ENCODE results near the gene B3GNT8. TPM values are rescaled to one million over a fixed set of nuclear protein-coding genes. Genes with fewer than 3 reads are reported as not detected.

The B3GNT8 gene
- total RNA-seq, 1 donor from 2014 or later, result 3.0 TPM

- no peak overlapping the region for H3K27ac ChIP-seq (ENCODE audit: low read depth, low read length)
- no peaks in the 10 kb centered on the region for H3K79me2 ChIP-seq (ENCODE audit: insufficient read depth, low read length)
- Mint-ChIP-seq H3K4me1 (ENCODE audit: low read depth, unreplicated experiment) (peaks cover 13% of the 10 kb centered on the region), H3K36me3 (ENCODE audit: low read depth, unreplicated experiment) (peaks cover 24% of the 10 kb centered on the region), H3K9me3 (ENCODE audit: unreplicated experiment) (no peaks in the 10 kb centered on the region), H3K4me3 (ENCODE audit: unreplicated experiment) (no peak overlapping the region), H3K27ac (ENCODE audit: unreplicated experiment) (no peak overlapping the region), H3K27me3 (ENCODE audit: low read depth, unreplicated experiment) (no peaks in the 10 kb centered on the region)
- H3K4me2 ChIP-seq (ENCODE audit: low read length), result no peak overlapping the region
- H4K20me1 ChIP-seq (ENCODE audit: insufficient read depth, low read length), result no peaks in the 10 kb centered on the region
- no peak overlapping the region for H2AFZ ChIP-seq (ENCODE audit: low read depth, low read length)
- FAIRE-seq (no peak), DNase-seq (ENCODE audit: low read depth) (no peak)
- H3K9ac ChIP-seq (ENCODE audit: low read length), result no peak overlapping the region
- peaks cover 6% of the 10 kb centered on the region for H3K36me3 ChIP-seq (ENCODE audit: insufficient read depth, low read length)
- no peaks in the 10 kb centered on the region for H3K4me1 ChIP-seq (ENCODE audit: insufficient read depth, low read length)
- H3K27me3 ChIP-seq (ENCODE audit: insufficient read depth, low read length), result no peaks in the 10 kb centered on the region
- no peaks in the 10 kb centered on the region for H3K9me3 ChIP-seq (ENCODE audit: insufficient read depth, low read depth, low read length)
- TF ChIP-seq, protein P1, sequence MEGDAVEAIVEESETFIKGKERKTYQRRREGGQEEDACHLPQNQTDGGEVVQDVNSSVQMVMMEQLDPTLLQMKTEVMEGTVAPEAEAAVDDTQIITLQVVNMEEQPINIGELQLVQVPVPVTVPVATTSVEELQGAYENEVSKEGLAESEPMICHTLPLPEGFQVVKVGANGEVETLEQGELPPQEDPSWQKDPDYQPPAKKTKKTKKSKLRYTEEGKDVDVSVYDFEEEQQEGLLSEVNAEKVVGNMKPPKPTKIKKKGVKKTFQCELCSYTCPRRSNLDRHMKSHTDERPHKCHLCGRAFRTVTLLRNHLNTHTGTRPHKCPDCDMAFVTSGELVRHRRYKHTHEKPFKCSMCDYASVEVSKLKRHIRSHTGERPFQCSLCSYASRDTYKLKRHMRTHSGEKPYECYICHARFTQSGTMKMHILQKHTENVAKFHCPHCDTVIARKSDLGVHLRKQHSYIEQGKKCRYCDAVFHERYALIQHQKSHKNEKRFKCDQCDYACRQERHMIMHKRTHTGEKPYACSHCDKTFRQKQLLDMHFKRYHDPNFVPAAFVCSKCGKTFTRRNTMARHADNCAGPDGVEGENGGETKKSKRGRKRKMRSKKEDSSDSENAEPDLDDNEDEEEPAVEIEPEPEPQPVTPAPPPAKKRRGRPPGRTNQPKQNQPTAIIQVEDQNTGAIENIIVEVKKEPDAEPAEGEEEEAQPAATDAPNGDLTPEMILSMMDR (IDR thresholded peaks at IDR 0.05; ENCODE audit: insufficient read depth, low read depth, low read length), result no peak
- TF ChIP-seq EZH2 (IDR thresholded peaks at IDR 0.05; ENCODE audit: insufficient read depth, low read length), result no peak
- H3K4me3 ChIP-seq (ENCODE audit: insufficient read depth, low read depth, low read length), result no peak overlapping the region
These were observed 13.2 kb downstream of the B3GNT8 start for GRCh38 chr19:41413947-41414346.

- Histone ChIP-seq H3K79me2 (ENCODE audit: insufficient read depth, low read length) (no peaks in the 10 kb centered on the region), H3K9ac (ENCODE audit: low read length) (no peak overlapping the region), H3K36me3 (ENCODE audit: insufficient read depth, low read length) (peaks cover 6% of the 10 kb centered on the region), H3K4me3 (ENCODE audit: insufficient read depth, low read depth, low read length) (no peak overlapping the region), H3K27me3 (ENCODE audit: insufficient read depth, low read length) (no peaks in the 10 kb centered on the region), H3K27ac (ENCODE audit: low read depth, low read length) (no peak overlapping the region), H3K4me2 (ENCODE audit: low read length) (no peak overlapping the region), H2AFZ (ENCODE audit: low read depth, low read length) (no peak overlapping the region), H3K9me3 (ENCODE audit: insufficient read depth, low read depth, low read length) (no peaks in the 10 kb centered on the region), H4K20me1 (ENCODE audit: insufficient read depth, low read length) (no peaks in the 10 kb centered on the region), H3K4me1 (ENCODE audit: insufficient read depth, low read length) (no peaks in the 10 kb centered on the region)
- H3K9me3 Mint-ChIP-seq (ENCODE audit: unreplicated experiment), result no peaks in the 10 kb centered on the region
- no peak overlapping the region for H3K27ac Mint-ChIP-seq (ENCODE audit: unreplicated experiment)
- no peak for TF ChIP-seq EZH2 (IDR thresholded peaks at IDR 0.05; ENCODE audit: insufficient read depth, low read length)
- TF ChIP-seq, protein P1 (IDR thresholded peaks at IDR 0.05; ENCODE audit: insufficient read depth, low read depth, low read length), result no peak
- DNase-seq (ENCODE audit: low read depth), result no peak
- H3K36me3 Mint-ChIP-seq (ENCODE audit: low read depth, unreplicated experiment), result peaks cover 20% of the 10 kb centered on the region
- H3K27me3 Mint-ChIP-seq (ENCODE audit: low read depth, unreplicated experiment), result no peaks in the 10 kb centered on the region
- no peak for FAIRE-seq
- H3K4me1 Mint-ChIP-seq (ENCODE audit: low read depth, unreplicated experiment), result peaks cover 13% of the 10 kb centered on the region
- H3K4me3 Mint-ChIP-seq (ENCODE audit: unreplicated experiment), result no peak overlapping the region
These were observed 14.2 kb downstream of the B3GNT8 start for GRCh38 chr19:41412953-41413352.

GRCh38 chr19:41411968-41412265, 15.3 kb downstream of the B3GNT8 start:
- Histone ChIP-seq H3K4me1 (ENCODE audit: insufficient read depth, low read length) (no peaks in the 10 kb centered on the region), H2AFZ (ENCODE audit: low read depth, low read length) (no peak overlapping the region), H3K4me2 (ENCODE audit: low read length) (no peak overlapping the region), H3K4me3 (ENCODE audit: insufficient read depth, low read depth, low read length) (no peak overlapping the region), H3K79me2 (ENCODE audit: insufficient read depth, low read length) (no peaks in the 10 kb centered on the region), H3K27me3 (ENCODE audit: insufficient read depth, low read length) (no peaks in the 10 kb centered on the region), H3K9me3 (ENCODE audit: insufficient read depth, low read depth, low read length) (no peaks in the 10 kb centered on the region), H4K20me1 (ENCODE audit: insufficient read depth, low read length) (peaks cover 6% of the 10 kb centered on the region), H3K27ac (ENCODE audit: low read depth, low read length) (no peak overlapping the region), H3K36me3 (ENCODE audit: insufficient read depth, low read length) (peaks cover 6% of the 10 kb centered on the region), H3K9ac (ENCODE audit: low read length) (no peak overlapping the region)
- no peaks in the 10 kb centered on the region for H3K27me3 Mint-ChIP-seq (ENCODE audit: low read depth, unreplicated experiment)
- FAIRE-seq (no peak), DNase-seq (ENCODE audit: low read depth) (no peak)
- H3K27ac Mint-ChIP-seq (ENCODE audit: unreplicated experiment), result no peak overlapping the region
- H3K4me3 Mint-ChIP-seq (ENCODE audit: unreplicated experiment), result no peak overlapping the region
- H3K4me1 Mint-ChIP-seq (ENCODE audit: low read depth, unreplicated experiment), result peaks cover 21% of the 10 kb centered on the region
- no peaks in the 10 kb centered on the region for H3K9me3 Mint-ChIP-seq (ENCODE audit: unreplicated experiment)
- TF ChIP-seq, protein P1 (IDR thresholded peaks at IDR 0.05; ENCODE audit: insufficient read depth, low read depth, low read length), result no peak
- TF ChIP-seq EZH2 (IDR thresholded peaks at IDR 0.05; ENCODE audit: insufficient read depth, low read length), result no peak
- peaks cover 18% of the 10 kb centered on the region for H3K36me3 Mint-ChIP-seq (ENCODE audit: low read depth, unreplicated experiment)

All from astrocyte (in vitro differentiated cells and primary cell).